CD4-positive, alpha-beta T cell treated with Interleukin-1 beta for 1 hour (primary cell): ENCODE data around the gene CAMTA1.
"Not testable (repeated sequence)": the region's sequence is repeated elsewhere in the genome, so short reads cannot be mapped to it uniquely, and the experiment has no call there.

ENCODE experiments used
- DNase-seq, 2 donors: peaks; one replicate each; pipeline ENCODE4 v3.0.0-alpha.2; 2020 to 2022

The CAMTA1 gene

GRCh38 chr1:6810146-6810734 lies 25.0 kb downstream of the CAMTA1 start:
- DNase-seq: not testable (repeated sequence)

- DNase-seq: no peak
Observed at GRCh38 chr1:6811583-6811982, 26.3 kb downstream of the CAMTA1 start.

- no peak for DNase-seq
Observed at GRCh38 chr1:6813165-6813564, 27.9 kb downstream of the CAMTA1 start.

GRCh38 chr1:6815726-6816125 lies 30.5 kb downstream of the CAMTA1 start:
- no peak for DNase-seq

- DNase-seq: no peak
Observed at GRCh38 chr1:6819246-6820040, 34.2 kb downstream of the CAMTA1 start.

- DNase-seq: no peak
Observed at GRCh38 chr1:6820899-6821298, 35.6 kb downstream of the CAMTA1 start.

GRCh38 chr1:6822530-6823359 lies 37.5 kb downstream of the CAMTA1 start:
- DNase-seq: no peak

- no peak for DNase-seq
Observed at GRCh38 chr1:6823793-6824192, 38.5 kb downstream of the CAMTA1 start.

- no peak for DNase-seq
Observed at GRCh38 chr1:6824665-6825368, 39.6 kb downstream of the CAMTA1 start.

- no peak for DNase-seq
Observed at GRCh38 chr1:6825828-6826227, 40.6 kb downstream of the CAMTA1 start.

- no peak for DNase-seq
Observed at GRCh38 chr1:6827079-6827478, 41.8 kb downstream of the CAMTA1 start.

GRCh38 chr1:6827630-6828165 lies 42.4 kb downstream of the CAMTA1 start:
- DNase-seq: no peak

GRCh38 chr1:6831366-6831765 lies 46.1 kb downstream of the CAMTA1 start:
- DNase-seq: no peak

GRCh38 chr1:6832006-6832405 lies 46.8 kb downstream of the CAMTA1 start:
- DNase-seq: not testable (repeated sequence)

- DNase-seq: no peak
Observed at GRCh38 chr1:6832531-6833188, 47.4 kb downstream of the CAMTA1 start.

GRCh38 chr1:6833804-6834203 lies 48.5 kb downstream of the CAMTA1 start:
- DNase-seq: no peak

GRCh38 chr1:6834366-6834765 lies 49.1 kb downstream of the CAMTA1 start:
- no peak for DNase-seq

GRCh38 chr1:6835139-6835538 lies 49.9 kb downstream of the CAMTA1 start:
- no peak for DNase-seq

GRCh38 chr1:6842301-6842700 lies 57.0 kb downstream of the CAMTA1 start:
- no peak for DNase-seq

- DNase-seq: not testable (repeated sequence)
Observed at GRCh38 chr1:6845786-6846185, 60.5 kb downstream of the CAMTA1 start.

GRCh38 chr1:6848816-6849215 lies 63.6 kb downstream of the CAMTA1 start:
- no peak for DNase-seq

GRCh38 chr1:6850537-6850936 lies 65.3 kb downstream of the CAMTA1 start:
- no peak for DNase-seq
